ENCODE measurements around the gene SH2D3C. TPM values are rescaled to one million over a fixed set of nuclear protein-coding genes. Genes with fewer than 3 reads are reported as not detected.

The SH2D3C gene
- total RNA-seq, 4 donors from 2014 or later, result 4.7 to 8.1 (median 5.2) TPM

- TF ChIP-seq POLR2A (IDR thresholded peaks at IDR 0.05), result no peak
- TF ChIP-seq CTCF (IDR thresholded peaks at IDR 0.05 in 4 of 5, conservative IDR thresholded peaks at IDR 0.05 in 1 of 5), result no peak
Measured at GRCh38 chr9:127773272-127773671, 5.2 kb downstream of the SH2D3C start.

GRCh38 chr9:127772603-127773002, 5.9 kb downstream of the SH2D3C start:
- H3K4me1 ChIP-seq, result peaks cover 10 to 12% of the 10 kb centered on the region in 2 donors

More at GRCh38 chr9:127773272-127773671, 5.2 kb downstream of the SH2D3C start:
- intact Hi-C loops (cut with DNase I; ENCODE audit: low total_unique reads), result no loop called here
- ATAC-seq (no peak), DNase-seq (no peak)
- no peaks in the 10 kb centered on the region for H3K9me3 ChIP-seq
- no peak overlapping the region for H3K4me3 ChIP-seq
- in situ Hi-C loops (cut with MboI; ENCODE audit: low sequenced_read_pairs in 4 of 4), result no loop called here
- no peaks in the 10 kb centered on the region for H3K36me3 ChIP-seq
- no peak overlapping the region for H3K27ac ChIP-seq
- peaks cover 6 to 12% of the 10 kb centered on the region in 2 donors for H3K4me1 ChIP-seq
- no peaks in the 10 kb centered on the region for H3K27me3 ChIP-seq

GRCh38 chr9:127771570-127772189, 6.8 kb downstream of the SH2D3C start:
- peak overlapping the region; percentile 58 to 69 (median 66) for H3K4me3 ChIP-seq
- H3K36me3 ChIP-seq, result no peaks in the 10 kb centered on the region
- H3K27me3 ChIP-seq, result no peaks in the 10 kb centered on the region
- peak overlapping the region; percentile 56 to 81 (median 76) for H3K27ac ChIP-seq
- DNase-seq (no peak), ATAC-seq (no peak)
- in situ Hi-C loops (cut with MboI; ENCODE audit: low sequenced_read_pairs in 4 of 4) (no loop called here), intact Hi-C loops (cut with DNase I; ENCODE audit: low total_unique reads) (loop anchor here (1.0 kb wide), 3 partner anchors 14 to 36 kb away; partner anchors contain the start of gene TOR2A)
- H3K4me1 ChIP-seq, result peaks cover 11 to 18% of the 10 kb centered on the region in 2 donors
- TF ChIP-seq CTCF (IDR thresholded peaks at IDR 0.05 in 4 of 5, conservative IDR thresholded peaks at IDR 0.05 in 1 of 5) (no peak), POLR2A (IDR thresholded peaks at IDR 0.05) (no peak)
- H3K9me3 ChIP-seq, result no peaks in the 10 kb centered on the region

More at GRCh38 chr9:127772603-127773002, 5.9 kb downstream of the SH2D3C start:
- no peak for ATAC-seq
- TF ChIP-seq POLR2A (IDR thresholded peaks at IDR 0.05) (no peak), CTCF (IDR thresholded peaks at IDR 0.05 in 4 of 5, conservative IDR thresholded peaks at IDR 0.05 in 1 of 5) (no peak)
- Histone ChIP-seq H3K27ac (no peak overlapping the region), H3K27me3 (no peaks in the 10 kb centered on the region), H3K36me3 (no peaks in the 10 kb centered on the region), H3K9me3 (no peaks in the 10 kb centered on the region), H3K4me3 (no peak overlapping the region)
- in situ Hi-C loops (cut with MboI; ENCODE audit: low sequenced_read_pairs in 4 of 4), result no loop called here
- intact Hi-C loops (cut with DNase I; ENCODE audit: low total_unique reads), result no loop called here
- DNase-seq, result no peak

GRCh38 chr9:127770905-127771569, 7.4 kb downstream of the SH2D3C start:
- Histone ChIP-seq H3K27me3 (no peaks in the 10 kb centered on the region), H3K36me3 (no peaks in the 10 kb centered on the region), H3K4me3 (peak overlapping the region; percentile 58 to 69 (median 66)), H3K9me3 (no peaks in the 10 kb centered on the region), H3K27ac (peak overlapping the region; percentile 56 to 81 (median 76)), H3K4me1 (peaks cover 11 to 18% of the 10 kb centered on the region in 2 donors)
- intact Hi-C loops (cut with DNase I; ENCODE audit: low total_unique reads) (loop anchor here (1.0 kb wide), 3 partner anchors 14 to 36 kb away; partner anchors contain the start of gene TOR2A), in situ Hi-C loops (cut with MboI; ENCODE audit: low sequenced_read_pairs in 4 of 4) (no loop called here)
- peak in 1 of 5 experiments; percentile 15 for TF ChIP-seq CTCF (IDR thresholded peaks at IDR 0.05 in 4 of 5, conservative IDR thresholded peaks at IDR 0.05 in 1 of 5)
- peak in 1 of 2 donors; percentile 66 for TF ChIP-seq POLR2A (IDR thresholded peaks at IDR 0.05)
- ATAC-seq, result peak; percentile 93 to 94
- peak; percentile 96 to 97 for DNase-seq

Measured in gastrocnemius medialis (tissue), 4 donors.